ENCODE measurements around the gene TNIK.

- TF ChIP-seq, protein P1, sequence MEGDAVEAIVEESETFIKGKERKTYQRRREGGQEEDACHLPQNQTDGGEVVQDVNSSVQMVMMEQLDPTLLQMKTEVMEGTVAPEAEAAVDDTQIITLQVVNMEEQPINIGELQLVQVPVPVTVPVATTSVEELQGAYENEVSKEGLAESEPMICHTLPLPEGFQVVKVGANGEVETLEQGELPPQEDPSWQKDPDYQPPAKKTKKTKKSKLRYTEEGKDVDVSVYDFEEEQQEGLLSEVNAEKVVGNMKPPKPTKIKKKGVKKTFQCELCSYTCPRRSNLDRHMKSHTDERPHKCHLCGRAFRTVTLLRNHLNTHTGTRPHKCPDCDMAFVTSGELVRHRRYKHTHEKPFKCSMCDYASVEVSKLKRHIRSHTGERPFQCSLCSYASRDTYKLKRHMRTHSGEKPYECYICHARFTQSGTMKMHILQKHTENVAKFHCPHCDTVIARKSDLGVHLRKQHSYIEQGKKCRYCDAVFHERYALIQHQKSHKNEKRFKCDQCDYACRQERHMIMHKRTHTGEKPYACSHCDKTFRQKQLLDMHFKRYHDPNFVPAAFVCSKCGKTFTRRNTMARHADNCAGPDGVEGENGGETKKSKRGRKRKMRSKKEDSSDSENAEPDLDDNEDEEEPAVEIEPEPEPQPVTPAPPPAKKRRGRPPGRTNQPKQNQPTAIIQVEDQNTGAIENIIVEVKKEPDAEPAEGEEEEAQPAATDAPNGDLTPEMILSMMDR (IDR thresholded peaks at IDR 0.05; ENCODE audit: poor library complexity): no peak
- TF ChIP-seq EZH2 (IDR thresholded peaks at IDR 0.05; ENCODE audit: borderline replicate concordance) (no peak), EZH2phosphoT487 (IDR thresholded peaks at IDR 0.05; ENCODE audit: low read depth, severe bottlenecking, unreplicated experiment) (no peak)
Observed at GRCh38 chr3:171155122-171155700, 305.0 kb downstream of the TNIK start.

Measured in hepatocyte (in vitro differentiated cells).